T47D (cell line): ENCODE data around the gene MYO9B.
A peak's percentile ranks its signal among the peaks of the same experiment; 100 is the strongest.

ENCODE experiments used
- DNase-seq, 2 experiments: peaks; one replicate each; pipeline versions ENCODE4 v3.0.0 to v3.0.0-alpha.2; 2011 to 2012; ENCODE audit warnings: low read depth in 1 of 2, low spot score in 1 of 2
- JUND ChIP-seq: IDR thresholded peaks from 2 replicates; pipeline ENCODE4 v1.6.1; 2012; ENCODE audit warnings: low read depth
- in situ Hi-C: cut with HindIII; loops from 2 replicates; pipeline ENCODE4 v1.10.0; 2016; ENCODE audit warnings: low sequenced_read_pairs, low pct_unique_long_range_greater_than_20kb

MYO9B gene

DNA sequence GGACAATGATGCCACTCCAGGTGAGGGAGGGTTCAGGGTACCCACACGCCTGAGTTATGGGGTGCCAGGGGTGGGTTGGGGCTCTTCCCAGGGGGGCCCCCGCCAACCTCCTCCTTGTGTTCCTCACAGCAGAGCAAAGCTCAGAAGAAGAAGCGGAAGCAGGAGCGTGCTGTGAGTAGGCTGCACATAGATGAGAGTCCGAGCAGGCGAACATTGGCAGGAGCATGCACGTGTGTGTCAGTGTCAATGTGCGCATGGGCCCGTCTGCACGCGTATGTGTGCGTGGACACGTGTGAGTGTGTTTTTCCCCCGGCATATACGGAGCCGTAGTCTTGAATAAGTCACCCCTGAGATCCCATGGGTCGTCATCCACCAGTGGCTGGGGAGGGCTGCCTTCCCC, 127.1 kb downstream of the MYO9B start:
- no peak for TF ChIP-seq JUND
- DNase-seq = no peak
- in situ Hi-C loops = no loop called here

DNA sequence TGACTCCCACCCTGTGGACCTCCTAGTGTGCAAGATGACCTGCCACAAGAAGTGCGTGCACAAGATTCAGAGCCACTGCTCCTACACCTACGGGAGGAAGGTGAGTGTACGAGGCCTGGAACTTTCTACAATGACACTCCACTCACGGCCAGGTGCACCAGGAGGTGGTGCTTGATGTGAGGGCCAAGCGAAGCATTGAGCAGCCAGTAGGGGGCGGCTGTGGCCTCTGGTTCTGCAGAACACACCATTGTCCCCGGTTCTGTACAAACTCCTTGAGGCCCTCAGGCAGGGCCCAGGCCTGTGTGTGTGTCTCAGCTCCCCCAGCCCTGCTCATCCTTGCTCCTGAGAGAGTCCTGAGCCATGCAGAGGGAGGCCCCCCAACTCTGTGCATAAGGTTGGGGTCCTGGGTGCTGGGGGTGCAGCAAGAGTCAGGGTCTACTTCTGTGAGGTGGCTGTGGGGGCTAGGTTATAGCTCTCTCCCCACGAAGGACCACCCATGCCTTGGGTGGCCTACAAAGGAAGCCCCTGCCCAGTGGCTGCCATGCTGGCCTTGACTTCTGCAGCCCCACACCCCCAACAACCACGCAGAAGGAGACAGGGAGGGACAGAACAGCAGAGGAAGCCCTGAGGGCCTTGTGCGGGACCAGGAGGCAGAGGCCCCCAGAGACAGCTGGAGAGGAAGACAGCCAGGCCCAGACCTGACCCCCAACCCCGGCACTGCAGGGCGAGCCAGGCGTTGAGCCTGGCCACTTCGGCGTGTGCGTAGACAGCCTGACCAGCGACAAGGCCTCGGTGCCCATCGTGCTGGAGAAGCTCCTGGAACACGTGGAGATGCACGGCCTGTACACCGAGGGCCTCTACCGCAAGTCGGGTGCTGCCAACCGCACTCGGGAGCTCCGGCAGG, 129.9 kb downstream of the MYO9B start:
- in situ Hi-C loops = no loop called here
- TF ChIP-seq JUND = no peak
- DNase-seq = peak; percentile 55 to 74

DNA sequence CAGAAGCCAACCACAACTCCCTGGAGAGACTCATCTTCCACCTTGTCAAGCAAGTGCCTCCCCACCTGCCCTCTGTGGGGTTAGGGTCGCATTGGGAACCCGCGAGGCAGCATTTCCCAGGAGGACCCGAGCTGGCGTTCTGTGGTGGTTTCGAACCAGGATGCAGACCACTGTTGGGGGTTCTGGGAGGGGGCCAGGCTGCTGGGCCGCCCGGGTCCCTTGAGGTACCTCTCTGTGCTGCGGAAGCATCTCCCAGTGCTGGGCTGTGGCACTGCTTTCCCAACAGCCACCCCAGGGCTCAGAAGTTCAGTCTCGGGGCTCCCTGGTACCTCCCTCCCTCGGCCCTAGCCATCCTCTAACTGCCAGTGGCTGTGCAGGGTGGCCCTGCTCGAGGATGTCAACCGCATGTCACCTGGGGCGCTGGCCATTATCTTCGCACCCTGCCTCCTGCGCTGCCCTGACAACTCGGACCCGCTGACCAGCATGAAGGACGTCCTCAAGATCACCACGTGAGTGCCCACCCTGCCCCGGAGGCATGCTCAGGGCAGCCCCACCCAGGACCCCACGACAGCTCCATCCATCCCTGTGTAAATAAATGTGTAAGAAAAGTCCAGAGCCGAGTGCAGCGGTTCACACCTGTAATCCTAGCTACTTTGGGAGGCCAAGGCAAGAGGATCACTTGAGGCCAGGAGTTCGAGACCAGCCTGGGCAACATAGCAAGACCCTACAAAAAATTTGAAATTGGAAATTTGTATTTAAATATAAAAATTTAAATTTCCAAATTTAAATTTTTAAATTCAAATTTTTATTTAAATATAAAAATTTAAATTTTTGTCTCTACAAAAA, 131.4 kb downstream of the MYO9B start:
- in situ Hi-C loops = no loop called here
- DNase-seq = no peak
- TF ChIP-seq JUND = no peak

DNA sequence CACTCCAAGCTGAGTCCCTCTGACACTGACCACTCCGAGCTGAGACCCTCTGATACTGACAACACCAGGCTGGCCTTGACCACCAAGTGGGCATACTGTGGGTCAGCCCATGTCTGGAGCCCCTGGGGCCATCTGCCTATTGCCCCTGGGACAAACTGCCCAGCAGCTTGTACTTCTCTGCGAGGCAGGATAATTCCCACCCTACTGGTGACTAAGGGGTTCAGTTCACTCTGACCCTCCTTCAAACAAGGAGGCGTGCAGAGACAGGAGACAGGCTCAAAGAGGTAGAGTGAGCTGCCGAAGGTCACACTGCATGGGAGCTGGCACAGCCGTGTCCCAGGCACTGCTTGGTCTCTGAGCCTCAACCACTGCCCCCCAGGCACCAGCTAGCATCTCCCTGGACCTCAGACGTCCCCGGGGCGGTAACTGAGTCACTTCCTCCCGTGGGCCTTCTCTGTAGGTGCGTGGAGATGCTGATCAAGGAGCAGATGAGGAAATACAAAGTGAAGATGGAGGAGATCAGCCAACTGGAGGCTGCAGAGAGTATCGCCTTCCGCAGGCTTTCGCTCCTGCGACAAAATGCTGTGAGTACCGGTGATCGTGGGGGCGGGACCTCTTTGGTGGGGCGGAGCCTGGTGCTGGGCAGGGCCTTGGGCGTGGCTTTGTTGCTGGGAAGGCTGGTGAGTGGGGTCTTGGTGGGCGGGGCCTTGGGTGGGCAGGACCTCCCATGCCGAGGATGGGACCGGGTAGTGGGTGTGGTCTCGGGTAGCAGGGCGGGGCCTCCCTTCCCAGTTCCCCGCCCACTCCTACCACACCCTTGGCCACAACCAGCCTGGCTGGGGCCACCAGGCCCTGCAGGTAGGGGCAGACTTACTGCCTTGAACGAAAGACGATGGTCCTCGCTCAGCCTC, 133.8 kb downstream of the MYO9B start:
- TF ChIP-seq JUND = no peak
- peak in 1 of 2 experiments; percentile 76 for DNase-seq
- in situ Hi-C loops = no loop called here

DNA sequence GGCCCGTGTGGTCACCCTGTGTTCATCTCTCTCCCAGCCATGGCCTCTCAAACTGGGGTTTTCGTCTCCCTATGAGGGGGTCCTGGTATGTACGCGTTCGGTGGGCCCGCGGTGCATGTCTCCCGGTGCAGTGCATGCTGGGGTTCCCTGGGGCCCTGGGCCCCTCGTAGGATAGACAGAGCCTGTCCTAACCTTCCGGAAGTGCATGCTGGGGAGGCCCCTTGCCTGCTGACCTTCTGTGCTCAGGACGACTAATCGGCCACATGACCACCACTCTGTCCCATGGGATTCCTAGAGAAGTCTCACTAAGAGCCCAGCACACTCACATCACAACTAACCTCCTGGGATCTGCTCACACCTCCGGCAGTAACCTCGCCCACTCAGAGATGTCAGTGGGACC, 134.7 kb downstream of the MYO9B start:
- TF ChIP-seq JUND = no peak
- DNase-seq = no peak
- in situ Hi-C loops = no loop called here

DNA sequence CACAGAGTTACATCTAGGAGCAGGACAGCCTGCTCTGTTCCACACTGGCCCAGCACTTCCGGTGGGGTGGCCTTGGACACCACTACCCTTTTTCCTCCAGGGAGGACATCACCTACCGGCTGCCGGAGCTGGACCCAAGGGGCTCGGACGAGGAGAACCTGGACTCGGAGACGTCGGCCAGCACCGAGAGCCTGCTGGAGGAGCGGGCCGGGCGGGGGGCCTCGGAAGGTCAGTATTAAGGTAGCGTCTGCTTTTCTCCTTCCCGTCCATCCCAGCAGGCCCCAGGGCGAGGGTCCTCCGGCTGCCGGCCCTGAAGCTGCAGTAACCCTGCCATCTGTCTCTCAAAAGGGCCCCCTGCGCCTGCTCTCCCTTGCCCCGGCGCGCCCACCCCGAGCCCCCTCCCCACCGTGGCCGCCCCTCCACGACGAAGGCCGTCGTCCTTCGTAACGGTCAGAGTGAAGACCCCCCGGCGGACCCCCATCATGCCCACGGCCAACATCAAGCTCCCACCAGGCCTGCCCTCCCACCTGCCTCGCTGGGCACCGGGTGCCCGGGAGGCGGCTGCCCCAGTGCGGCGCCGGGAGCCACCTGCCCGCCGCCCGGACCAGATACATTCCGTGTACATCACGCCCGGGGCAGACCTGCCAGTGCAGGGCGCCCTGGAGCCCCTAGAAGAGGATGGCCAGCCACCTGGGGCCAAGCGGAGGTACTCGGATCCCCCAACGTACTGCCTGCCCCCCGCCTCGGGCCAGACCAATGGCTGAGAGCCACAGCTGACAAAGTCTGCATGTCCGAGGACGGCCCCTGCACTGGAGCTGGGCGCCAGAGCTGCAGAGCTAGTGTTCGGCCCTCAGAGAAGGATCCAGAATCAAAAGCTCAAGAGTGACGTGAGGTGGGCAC, 136.2 kb downstream of the MYO9B start:
- in situ Hi-C loops = no loop called here
- no peak for DNase-seq

DNA sequence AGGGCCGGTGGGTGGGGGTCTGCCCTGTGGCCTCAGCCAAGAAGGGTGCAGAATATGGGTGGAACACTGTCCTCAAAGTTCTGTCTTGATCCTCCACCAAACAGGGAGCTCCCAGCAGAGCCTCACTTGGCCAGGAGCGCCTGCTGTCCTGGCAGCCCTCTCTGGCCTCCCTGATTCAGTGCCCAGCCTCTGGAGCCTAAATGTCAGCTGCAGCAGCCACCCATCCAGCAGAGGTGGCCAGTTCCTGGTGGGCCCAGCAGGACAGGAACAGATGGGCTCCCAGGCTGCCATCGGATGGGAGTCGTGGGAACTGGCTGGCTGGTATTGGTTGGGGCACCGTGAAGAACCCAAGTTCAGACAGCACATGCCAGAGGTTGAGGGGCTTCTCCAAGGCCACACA, 137.8 kb downstream of the MYO9B start:
- in situ Hi-C loops = no loop called here
- no peak for TF ChIP-seq JUND
- DNase-seq = no peak

More for the DNA sequence above, 136.2 kb downstream of the MYO9B start:
- TF ChIP-seq JUND = no peak

DNA sequence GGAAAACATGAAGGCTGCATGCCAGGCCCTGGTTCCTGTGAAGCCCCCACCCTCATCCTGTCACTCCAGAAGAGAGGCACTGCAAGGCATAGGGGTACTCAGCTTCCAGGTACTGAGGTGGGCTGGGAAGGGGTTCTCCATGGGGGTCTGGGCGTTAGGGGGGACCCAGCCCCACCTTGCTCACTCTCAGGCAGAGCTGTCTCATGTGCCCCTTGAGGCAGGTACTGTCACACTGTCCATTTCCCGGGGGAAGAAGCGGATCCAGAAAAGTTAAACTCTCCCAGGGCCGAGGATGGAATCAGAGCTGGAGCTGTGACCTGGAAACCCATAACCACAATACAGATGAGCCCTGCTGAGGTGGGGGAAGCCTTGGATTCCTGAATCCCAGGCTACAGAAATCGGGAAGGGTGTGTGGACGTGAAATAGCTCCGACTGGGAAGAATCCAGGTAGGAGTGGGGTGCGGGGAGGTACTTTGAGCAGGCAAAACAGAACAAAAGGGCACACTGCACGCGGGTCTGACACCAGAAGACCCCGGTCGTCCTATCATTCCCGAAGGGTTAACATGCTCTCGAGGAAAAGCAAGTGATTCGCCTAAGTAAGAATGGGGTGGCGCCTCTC, 139.0 kb downstream of the MYO9B start:
- DNase-seq = no peak
- in situ Hi-C loops = no loop called here
- no peak for TF ChIP-seq JUND

DNA sequence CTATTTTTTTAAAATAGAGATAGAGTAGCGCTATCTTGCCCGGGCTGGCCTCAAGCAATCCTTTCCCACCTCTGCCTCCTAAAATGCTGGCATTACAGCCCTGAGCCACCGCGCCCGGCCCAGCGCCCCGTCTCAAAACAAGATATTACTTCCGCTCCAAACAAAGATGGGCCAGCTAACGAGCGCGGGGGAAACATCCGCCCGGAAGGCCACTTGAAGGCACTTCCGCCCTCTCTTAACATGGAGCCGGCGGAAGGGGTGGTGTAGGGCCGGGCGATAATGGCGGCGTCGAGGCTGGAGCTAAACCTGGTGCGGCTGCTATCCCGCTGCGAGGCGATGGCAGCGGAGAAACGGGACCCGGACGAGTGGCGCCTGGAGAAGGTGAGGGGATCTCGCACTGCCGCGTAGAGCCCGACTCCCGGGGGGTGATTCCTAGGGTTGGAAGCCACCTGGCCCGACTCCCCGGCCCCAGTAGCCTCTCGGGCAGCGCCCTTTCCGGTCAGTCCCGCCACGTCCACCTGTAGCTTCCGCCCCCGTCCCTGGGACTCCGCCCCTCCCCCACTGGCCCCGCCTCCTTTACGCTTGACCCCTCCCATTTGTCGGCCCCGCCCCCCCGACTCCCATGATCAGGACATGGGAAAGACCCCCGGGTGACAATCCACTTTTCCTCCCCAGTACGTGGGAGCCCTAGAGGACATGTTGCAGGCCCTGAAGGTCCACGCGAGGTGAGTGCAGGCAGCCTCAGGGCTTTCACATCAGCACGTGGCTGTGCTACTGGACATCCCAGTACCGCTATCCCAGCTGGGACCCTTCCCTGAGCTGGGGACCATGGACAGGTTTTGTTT, 139.8 kb downstream of the MYO9B start, which contains the start of gene USE1:
Gene USE1 (plus strand): TSS at position 231 of the 845 bp plus-strand sequence. CDS start 49 bp downstream, at position 280.
- in situ Hi-C loops = no loop called here
- peak; percentile 81 to 92 for DNase-seq
- no peak for TF ChIP-seq JUND

DNA sequence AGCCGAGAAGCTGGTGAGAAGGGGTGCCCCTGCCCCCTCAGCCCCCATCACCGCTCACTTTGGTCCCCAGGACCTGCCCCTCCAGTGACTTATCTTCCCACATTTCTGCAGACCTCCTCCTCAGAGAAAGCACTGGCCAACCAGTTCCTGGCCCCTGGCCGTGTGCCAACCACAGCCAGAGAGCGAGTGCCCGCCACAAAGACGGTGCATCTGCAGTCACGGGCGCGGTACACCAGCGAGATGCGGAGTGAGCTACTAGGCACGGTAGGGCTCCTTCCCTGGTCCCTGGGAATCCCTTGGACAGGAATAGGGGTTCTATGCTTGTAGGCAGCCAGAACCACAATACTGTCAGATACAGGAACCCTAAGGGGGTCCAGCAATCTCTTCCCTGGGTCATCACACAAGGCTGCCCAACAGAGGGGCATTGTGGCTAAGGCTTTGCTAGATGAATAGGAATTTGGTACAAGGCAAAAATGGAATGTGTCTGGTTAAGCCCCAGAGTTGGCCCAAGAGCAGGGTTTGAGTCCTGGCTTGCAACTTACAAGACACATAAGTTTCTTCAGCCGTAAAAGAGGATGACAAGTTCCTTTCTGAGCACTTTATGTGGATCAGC, 140.6 kb downstream of the MYO9B start:
- DNase-seq = no peak
- in situ Hi-C loops = no loop called here

More for the DNA sequence above, 140.6 kb downstream of the MYO9B start:
- TF ChIP-seq JUND = no peak
